ENCODE data around the gene SYT1. TPM values are rescaled to one million over a fixed set of nuclear protein-coding genes. Genes with fewer than 3 reads are reported as not detected.

SYT1 gene
- total and polyA plus RNA-seq, 2 of the 4 experiments (the other 2 are of a cell fraction): 2.8 to 3.0 TPM

DNA sequence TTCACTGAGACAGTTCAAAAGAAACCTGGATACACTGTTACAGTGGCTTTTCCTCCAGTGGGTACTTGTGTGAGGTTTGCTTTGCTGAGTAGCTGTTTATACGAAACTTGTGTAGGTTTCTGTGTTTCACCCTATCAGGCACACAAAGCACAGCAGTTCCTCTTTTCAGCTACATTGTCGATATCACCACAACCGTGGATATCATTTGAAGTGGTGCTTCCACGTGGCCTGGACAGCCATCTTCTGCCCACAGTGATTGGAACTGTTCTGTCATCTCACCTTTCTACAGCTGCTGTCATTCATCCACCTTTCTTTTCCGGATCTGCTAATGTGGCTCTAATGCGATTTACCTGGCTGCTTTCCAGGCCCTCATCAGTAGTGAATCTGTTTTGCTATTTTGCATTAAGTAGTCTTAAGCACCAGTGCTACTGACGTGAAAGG, 368.8 kb downstream of the SYT1 start:
- Histone ChIP-seq H3K27me3 (ENCODE audit: control insufficient read depth, insufficient read depth, low read length) (no peaks in the 10 kb centered on the region), H3K9ac (ENCODE audit: low read depth, low read length) (no peak overlapping the region), H3K23ac (ENCODE audit: low read depth, low read length) (no peak overlapping the region), H4K8ac (ENCODE audit: low read depth in 2 of 2, low read length in 2 of 2) (no peak overlapping the region), H3K4ac (ENCODE audit: low read depth, low read length) (no peak overlapping the region), H3K4me1 (ENCODE audit: control insufficient read depth, insufficient read depth, low read length) (no peaks in the 10 kb centered on the region), H3K4me2 (ENCODE audit: low read depth, low read length) (no peak overlapping the region), H3K9me3 (ENCODE audit: control insufficient read depth, insufficient read depth, low read length) (no peaks in the 10 kb centered on the region), H2BK20ac (ENCODE audit: low read depth, low read length) (no peak overlapping the region), H3K9me1 (ENCODE audit: insufficient read depth, low read length) (no peaks in the 10 kb centered on the region; the same call in 1 of the 2 replicates), H2BK15ac (ENCODE audit: low read depth, low read length) (no peak overlapping the region), H3K56ac (ENCODE audit: extremely low read depth, insufficient read depth, low read length) (no peak overlapping the region), H3K14ac (replicated peaks; ENCODE audit: low read depth, low read length) (no peak overlapping the region), H4K20me1 (ENCODE audit: insufficient read depth, low read length) (no peaks in the 10 kb centered on the region), H2BK5ac (ENCODE audit: low read depth, low read length, poor library complexity, severe bottlenecking) (no peak overlapping the region), H4K91ac (ENCODE audit: insufficient read depth, low read depth, low read length) (no peak overlapping the region), H2AK5ac (ENCODE audit: low read depth, low read length) (no peak overlapping the region), H3K79me1 (ENCODE audit: low read depth in 1 of 2, low read length in 2 of 2) (no peaks in the 10 kb centered on the region), H2AK9ac (replicated peaks; ENCODE audit: low read depth, low read length, poor library complexity) (no peak overlapping the region), H2BK120ac (ENCODE audit: low read depth, low read length) (no peak overlapping the region), H4K5ac (ENCODE audit: low read depth, low read length) (no peak overlapping the region), H3K36me3 (ENCODE audit: control insufficient read depth, insufficient read depth, low read length) (no peaks in the 10 kb centered on the region), H2AFZ (replicated peaks; ENCODE audit: low read length, poor library complexity) (peak overlapping the region; percentile 8), H3K18ac (ENCODE audit: low read depth, low read length) (no peak overlapping the region), H3K4me3 (ENCODE audit: insufficient read depth, low read depth, low read length) (no peak overlapping the region), H3K27ac (ENCODE audit: insufficient read depth, low read length) (no peak overlapping the region)
- BruUV-seq (replicated peaks): no TSS peak
- TF ChIP-seq, protein P1, sequence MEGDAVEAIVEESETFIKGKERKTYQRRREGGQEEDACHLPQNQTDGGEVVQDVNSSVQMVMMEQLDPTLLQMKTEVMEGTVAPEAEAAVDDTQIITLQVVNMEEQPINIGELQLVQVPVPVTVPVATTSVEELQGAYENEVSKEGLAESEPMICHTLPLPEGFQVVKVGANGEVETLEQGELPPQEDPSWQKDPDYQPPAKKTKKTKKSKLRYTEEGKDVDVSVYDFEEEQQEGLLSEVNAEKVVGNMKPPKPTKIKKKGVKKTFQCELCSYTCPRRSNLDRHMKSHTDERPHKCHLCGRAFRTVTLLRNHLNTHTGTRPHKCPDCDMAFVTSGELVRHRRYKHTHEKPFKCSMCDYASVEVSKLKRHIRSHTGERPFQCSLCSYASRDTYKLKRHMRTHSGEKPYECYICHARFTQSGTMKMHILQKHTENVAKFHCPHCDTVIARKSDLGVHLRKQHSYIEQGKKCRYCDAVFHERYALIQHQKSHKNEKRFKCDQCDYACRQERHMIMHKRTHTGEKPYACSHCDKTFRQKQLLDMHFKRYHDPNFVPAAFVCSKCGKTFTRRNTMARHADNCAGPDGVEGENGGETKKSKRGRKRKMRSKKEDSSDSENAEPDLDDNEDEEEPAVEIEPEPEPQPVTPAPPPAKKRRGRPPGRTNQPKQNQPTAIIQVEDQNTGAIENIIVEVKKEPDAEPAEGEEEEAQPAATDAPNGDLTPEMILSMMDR (conservative IDR thresholded peaks at IDR 0.05; ENCODE audit: low read depth, low read length): no peak
- TF ChIP-seq RFX5 (IDR thresholded peaks at IDR 0.05; ENCODE audit: low read depth, low read length): no peak
- no peak for TF ChIP-seq RAD21 (IDR thresholded peaks at IDR 0.05; ENCODE audit: low read length)
- TF ChIP-seq NFE2L2 (IDR thresholded peaks at IDR 0.05; ENCODE audit: low read depth, low read length): no peak
- no CpG with 5 or more reads among the region's 7 CpGs for WGBS, 2 experiments (ENCODE audit: extremely low coverage in 2 of 2, insufficient read length in 1 of 2)
- no peak for DNase-seq
- POLR2A ChIA-PET (ENCODE audit: unreplicated experiment): no interaction called here
- in situ Hi-C loops (cut with MboI; ENCODE audit: low sequenced_read_pairs) (no loop called here), intact Hi-C loops (cut with micrococcal nuclease) (loop anchor here (5.0 kb wide), 1 partner anchor 36 kb away; no protein-coding TSS in a partner anchor), dilution Hi-C loops (cut with HindIII; ENCODE audit: low sequenced_read_pairs, unreplicated experiment) (no loop called here)
- CTCF ChIA-PET: interaction anchor here (1.1 kb wide), 1 partner anchor 9 kb away, joined by 3 read pairs; no protein-coding TSS in a partner anchor
- ATAC-seq (ENCODE audit: low read depth): no peak
